Osteoblast (primary cell): ENCODE data around the gene HOXA11. TPM values are rescaled to one million over a fixed set of nuclear protein-coding genes. Genes with fewer than 3 reads are reported as not detected.

Experiments
- DNase-seq: peaks from one replicate; pipeline ENCODE4 v3.0.0; 2011; ENCODE audit warnings: low spot score, mixed read lengths; ENCODE audit not compliant: insufficient read length; ENCODE audit errors: missing footprints
- H2AFZ ChIP-seq: 2 replicates; pipeline ENCODE4 v1.6.0; 2011; ENCODE audit warnings: mild to moderate bottlenecking, low read length
- H3K27ac ChIP-seq: 2 replicates; pipeline ENCODE4 v1.5.1; 2011; ENCODE audit warnings: mild to moderate bottlenecking, low read depth, low read length, moderate library complexity
- H3K27me3 ChIP-seq: 2 replicates; pipeline ENCODE4 v1.6.0; 2012; ENCODE audit warnings: mild to moderate bottlenecking, control low read depth, inconsistent platforms, low read length, moderate library complexity; ENCODE audit not compliant: insufficient read depth
- H3K36me3 ChIP-seq: 2 replicates; pipeline ENCODE4 v1.5.1; 2011; ENCODE audit warnings: mild to moderate bottlenecking, low read length, control low read depth, moderate library complexity; ENCODE audit not compliant: insufficient read depth
- H3K4me1 ChIP-seq: 2 replicates; pipeline ENCODE4 v1.5.1; 2011; ENCODE audit warnings: mild to moderate bottlenecking, low read length, control low read depth, moderate library complexity; ENCODE audit not compliant: insufficient read depth
- H3K4me2 ChIP-seq: 2 replicates; pipeline ENCODE4 v1.6.0; 2011; ENCODE audit warnings: mild to moderate bottlenecking, low read length; ENCODE audit not compliant: insufficient read depth
- H3K4me3 ChIP-seq: fragments of 200-600 bp; sonication (generic); 3 replicates; pipeline ENCODE4 v1.5.1; 2012; ENCODE audit warnings: mild to moderate bottlenecking, low read length, inconsistent platforms; ENCODE audit not compliant: insufficient read depth
- H3K79me2 ChIP-seq: 2 replicates; pipeline ENCODE4 v1.6.0; 2012; ENCODE audit warnings: mild to moderate bottlenecking, low read length, control low read depth, inconsistent platforms; ENCODE audit not compliant: insufficient read depth
- H3K9me3 ChIP-seq: 2 replicates; pipeline ENCODE4 v1.5.1; 2011; ENCODE audit warnings: low read depth, low read length, control low read depth
- H4K20me1 ChIP-seq: 2 replicates; pipeline ENCODE4 v1.6.0; 2012; ENCODE audit warnings: mild to moderate bottlenecking, low read length, control low read depth; ENCODE audit not compliant: insufficient read depth
- total RNA-seq: library from RNA; depleted of rRNA; stranded (reverse); fragments of >200 nt; gene quantifications from 2 replicates; pipeline ENCODE4 v1.2.3, GENCODE V29; 2012
- TF ChIP-seq, protein P1 (sequence below): IDR thresholded peaks from 2 replicates; pipeline ENCODE4 v1.5.1; 2011; ENCODE audit warnings: mild to moderate bottlenecking, low read depth, low read length, moderate library complexity; ENCODE audit errors: extremely low read depth

The HOXA11 gene
- total RNA-seq, 1 donor: 15.2 TPM

- H3K36me3 ChIP-seq: peaks cover 12% of the 10 kb centered on the region
- H3K4me2 ChIP-seq: peak within 1 kb of the TSS; percentile 99
- TF ChIP-seq, protein P1, sequence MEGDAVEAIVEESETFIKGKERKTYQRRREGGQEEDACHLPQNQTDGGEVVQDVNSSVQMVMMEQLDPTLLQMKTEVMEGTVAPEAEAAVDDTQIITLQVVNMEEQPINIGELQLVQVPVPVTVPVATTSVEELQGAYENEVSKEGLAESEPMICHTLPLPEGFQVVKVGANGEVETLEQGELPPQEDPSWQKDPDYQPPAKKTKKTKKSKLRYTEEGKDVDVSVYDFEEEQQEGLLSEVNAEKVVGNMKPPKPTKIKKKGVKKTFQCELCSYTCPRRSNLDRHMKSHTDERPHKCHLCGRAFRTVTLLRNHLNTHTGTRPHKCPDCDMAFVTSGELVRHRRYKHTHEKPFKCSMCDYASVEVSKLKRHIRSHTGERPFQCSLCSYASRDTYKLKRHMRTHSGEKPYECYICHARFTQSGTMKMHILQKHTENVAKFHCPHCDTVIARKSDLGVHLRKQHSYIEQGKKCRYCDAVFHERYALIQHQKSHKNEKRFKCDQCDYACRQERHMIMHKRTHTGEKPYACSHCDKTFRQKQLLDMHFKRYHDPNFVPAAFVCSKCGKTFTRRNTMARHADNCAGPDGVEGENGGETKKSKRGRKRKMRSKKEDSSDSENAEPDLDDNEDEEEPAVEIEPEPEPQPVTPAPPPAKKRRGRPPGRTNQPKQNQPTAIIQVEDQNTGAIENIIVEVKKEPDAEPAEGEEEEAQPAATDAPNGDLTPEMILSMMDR: no peak
- peak within 1 kb of the TSS; percentile 76 for H3K27ac ChIP-seq
- H4K20me1 ChIP-seq: peaks cover 7% of the 10 kb centered on the region
- H3K79me2 ChIP-seq: peaks cover 100% of the 10 kb centered on the region
- H3K9me3 ChIP-seq: no peaks in the 10 kb centered on the region
- no peaks in the 10 kb centered on the region for H3K27me3 ChIP-seq
- H2AFZ ChIP-seq: peak within 1 kb of the TSS; percentile 17
- DNase-seq: peak; percentile 90
- H3K4me3 ChIP-seq: peak within 1 kb of the TSS; percentile 75
- peaks cover 41% of the 10 kb centered on the region for H3K4me1 ChIP-seq
Observed at GRCh38 chr7:27173956-27174873, 10.8 kb downstream of the HOXA11 start, which contains the start of gene HOXA10. TSS of gene HOXA10 (minus strand) at chr7:27174320. CDS start at chr7:27174306, 14 bp downstream.

DNA sequence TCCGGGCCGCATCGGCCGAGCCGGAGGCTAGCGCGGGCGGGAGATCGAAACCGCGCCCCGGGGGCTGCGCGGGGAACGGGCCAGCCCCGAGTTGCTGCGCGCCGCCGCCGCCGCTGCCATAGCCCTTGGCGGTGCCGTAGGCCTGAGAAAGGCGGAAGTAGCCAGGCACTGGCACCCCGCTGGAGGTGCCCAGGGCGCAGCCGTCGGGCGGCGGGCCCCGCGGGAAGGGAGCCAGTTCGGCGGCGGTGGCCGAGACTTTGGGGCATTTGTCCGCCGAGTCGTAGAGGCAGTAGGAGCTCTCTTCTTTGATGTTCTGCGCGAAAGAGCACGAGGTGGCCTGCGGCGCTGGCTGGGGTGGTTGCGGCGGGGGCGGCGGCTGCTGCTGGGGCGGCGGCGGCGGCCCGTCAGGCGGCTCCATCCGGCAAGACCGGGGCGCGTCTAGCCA lies 11.5 kb downstream of the HOXA11 start:
- Histone ChIP-seq H3K4me3 (peak overlapping the region; percentile 75), H3K9me3 (no peaks in the 10 kb centered on the region), H3K4me1 (peaks cover 43% of the 10 kb centered on the region), H3K79me2 (peaks cover 100% of the 10 kb centered on the region), H3K27me3 (no peaks in the 10 kb centered on the region), H3K27ac (peak overlapping the region; percentile 76), H2AFZ (no peak overlapping the region), H3K4me2 (peak overlapping the region; percentile 99), H3K36me3 (peaks cover 13% of the 10 kb centered on the region), H4K20me1 (peaks cover 7% of the 10 kb centered on the region)
- TF ChIP-seq, protein P1: no peak
- peak; percentile 79 for DNase-seq

DNA sequence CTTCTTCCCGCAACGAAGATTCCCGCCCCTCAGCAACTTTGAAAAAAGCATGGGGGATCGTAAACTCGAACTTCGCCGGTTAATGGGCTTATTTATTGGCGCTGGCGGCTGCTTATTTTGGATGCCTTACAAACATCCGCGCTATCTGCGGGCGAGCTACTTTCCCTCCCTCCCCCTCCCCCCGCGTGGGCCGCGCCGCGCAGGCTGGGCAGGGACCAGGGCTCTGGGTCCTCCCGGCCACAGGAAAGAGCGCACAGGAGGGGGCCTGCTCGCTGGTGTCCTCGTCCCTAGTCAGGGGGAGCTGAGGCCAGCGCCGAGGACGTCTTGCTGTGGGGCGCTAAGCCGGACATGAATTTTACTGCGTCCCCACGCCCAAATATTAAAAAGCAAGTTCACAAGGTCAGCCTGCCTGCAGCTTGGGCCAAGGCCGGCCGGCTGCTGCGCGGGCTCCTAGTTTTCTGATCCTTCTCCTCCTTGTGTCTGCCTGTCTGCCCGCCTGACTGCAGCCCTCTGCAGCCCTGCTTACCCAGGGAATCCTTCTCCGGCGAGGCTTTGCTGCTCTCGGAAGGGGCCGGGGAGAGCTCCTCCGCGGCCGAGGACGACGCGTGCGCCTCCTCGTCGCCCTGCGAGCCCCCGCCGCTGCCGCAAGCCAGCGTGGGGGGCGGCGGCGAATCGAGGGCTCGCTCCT lies 12.1 kb downstream of the HOXA11 start:
- Histone ChIP-seq H3K36me3 (peaks cover 15% of the 10 kb centered on the region), H3K9me3 (no peaks in the 10 kb centered on the region), H2AFZ (no peak overlapping the region), H3K79me2 (peaks cover 100% of the 10 kb centered on the region), H4K20me1 (peaks cover 7% of the 10 kb centered on the region), H3K4me1 (peaks cover 44% of the 10 kb centered on the region), H3K27me3 (no peaks in the 10 kb centered on the region), H3K27ac (peak overlapping the region; percentile 76), H3K4me2 (peak overlapping the region; percentile 99), H3K4me3 (peak overlapping the region; percentile 75)
- peak; percentile 97 for DNase-seq
- TF ChIP-seq, protein P1: no peak
